A549 (cell line): Measurements from ENCODE around the gene ITPRID2.

Experiments used
- RAD21 ChIP-seq, 2 experiments: fragments of >200 bp in 1 of 2; sonication (Bioruptor Twin) in 1 of 2; formaldehyde crosslinking in 1 of 2; IDR thresholded peaks in 1 of 2; conservative IDR thresholded peaks in 1 of 2; 2 replicates in 1 of 2; 3 replicates in 1 of 2; pipeline ENCODE4 v1.6.1; 2012 to 2018; ENCODE audit warnings: inconsistent platforms in 1 of 2
- ZFP36 ChIP-seq: fragments of 450-650 bp; IDR thresholded peaks from 2 replicates; pipeline ENCODE4 v1.6.1; 2014; ENCODE audit warnings: borderline replicate concordance; ENCODE audit not compliant: partially characterized antibody
- TF ChIP-seq, protein P1 (sequence below): fragments of 250-450 bp; sonication (Bioruptor Pico); IDR thresholded peaks from 2 replicates; pipeline ENCODE4 v1.5.0; 2021; ENCODE audit warnings: mild to moderate bottlenecking, moderate library complexity, borderline replicate concordance
- TF ChIP-seq, protein P2 (sequence below): fragments of >200 bp; sonication (Bioruptor Twin); formaldehyde crosslinking; IDR thresholded peaks from 3 replicates; pipeline ENCODE4 v1.5.1; 2016

- TF ChIP-seq ZFP36: no peak
- TF ChIP-seq, protein P1, sequence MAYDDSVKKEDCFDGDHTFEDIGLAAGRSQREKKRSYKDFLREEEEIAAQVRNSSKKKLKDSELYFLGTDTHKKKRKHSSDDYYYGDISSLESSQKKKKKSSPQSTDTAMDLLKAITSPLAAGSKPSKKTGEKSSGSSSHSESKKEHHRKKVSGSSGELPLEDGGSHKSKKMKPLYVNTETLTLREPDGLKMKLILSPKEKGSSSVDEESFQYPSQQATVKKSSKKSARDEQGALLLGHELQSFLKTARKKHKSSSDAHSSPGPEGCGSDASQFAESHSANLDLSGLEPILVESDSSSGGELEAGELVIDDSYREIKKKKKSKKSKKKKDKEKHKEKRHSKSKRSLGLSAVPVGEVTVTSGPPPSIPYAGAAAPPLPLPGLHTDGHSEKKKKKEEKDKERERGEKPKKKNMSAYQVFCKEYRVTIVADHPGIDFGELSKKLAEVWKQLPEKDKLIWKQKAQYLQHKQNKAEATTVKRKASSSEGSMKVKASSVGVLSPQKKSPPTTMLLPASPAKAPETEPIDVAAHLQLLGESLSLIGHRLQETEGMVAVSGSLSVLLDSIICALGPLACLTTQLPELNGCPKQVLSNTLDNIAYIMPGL (CRISPR knock-in tag): no peak
- TF ChIP-seq, protein P2, sequence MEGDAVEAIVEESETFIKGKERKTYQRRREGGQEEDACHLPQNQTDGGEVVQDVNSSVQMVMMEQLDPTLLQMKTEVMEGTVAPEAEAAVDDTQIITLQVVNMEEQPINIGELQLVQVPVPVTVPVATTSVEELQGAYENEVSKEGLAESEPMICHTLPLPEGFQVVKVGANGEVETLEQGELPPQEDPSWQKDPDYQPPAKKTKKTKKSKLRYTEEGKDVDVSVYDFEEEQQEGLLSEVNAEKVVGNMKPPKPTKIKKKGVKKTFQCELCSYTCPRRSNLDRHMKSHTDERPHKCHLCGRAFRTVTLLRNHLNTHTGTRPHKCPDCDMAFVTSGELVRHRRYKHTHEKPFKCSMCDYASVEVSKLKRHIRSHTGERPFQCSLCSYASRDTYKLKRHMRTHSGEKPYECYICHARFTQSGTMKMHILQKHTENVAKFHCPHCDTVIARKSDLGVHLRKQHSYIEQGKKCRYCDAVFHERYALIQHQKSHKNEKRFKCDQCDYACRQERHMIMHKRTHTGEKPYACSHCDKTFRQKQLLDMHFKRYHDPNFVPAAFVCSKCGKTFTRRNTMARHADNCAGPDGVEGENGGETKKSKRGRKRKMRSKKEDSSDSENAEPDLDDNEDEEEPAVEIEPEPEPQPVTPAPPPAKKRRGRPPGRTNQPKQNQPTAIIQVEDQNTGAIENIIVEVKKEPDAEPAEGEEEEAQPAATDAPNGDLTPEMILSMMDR: no peak
- TF ChIP-seq RAD21 (conservative IDR thresholded peaks at IDR 0.05 in 1 of 2, IDR thresholded peaks at IDR 0.05 in 1 of 2): no peak
Measured at GRCh38 chr2:181915102-181915501, 23.6 kb downstream of the ITPRID2 start.
